Lung (tissue), 12 donors: Measurements from ENCODE around the gene DGKH. TPM values are rescaled to one million over a fixed set of nuclear protein-coding genes. Genes with fewer than 3 reads are reported as not detected.

Experiments used
- ATAC-seq: fragments of 200-7000 bp; cut with Tn5 transposase; one replicate; pipeline ENCODE4 v1.9.1; 2020; ENCODE audit warnings: moderate number of reproducible peaks; ENCODE audit not compliant: insufficient read depth, low FRiP score
- DNase-seq, 3 donors: peaks; one replicate each; pipeline ENCODE4 v3.0.0-alpha.2; 2013 to 2017
- H3K27ac ChIP-seq, 2 donors: one replicate each; pipeline ENCODE4 v1.5.1; 2013; ENCODE audit warnings: mild to moderate bottlenecking in 2 of 2, moderate library complexity in 2 of 2, control low read depth in 1 of 2, inconsistent platforms in 1 of 2, low read depth in 1 of 2, low read length in 1 of 2
- H3K27me3 ChIP-seq, 3 donors: one replicate each; pipeline ENCODE4 v1.5.1; 2013; ENCODE audit warnings: low read length in 2 of 3; ENCODE audit not compliant: control insufficient read depth in 3 of 3, insufficient read depth in 3 of 3
- H3K36me3 ChIP-seq, 4 donors: one replicate each; pipeline ENCODE4 v1.5.1; 2013; ENCODE audit warnings: low read length in 4 of 4, mild to moderate bottlenecking in 1 of 4, moderate library complexity in 1 of 4; ENCODE audit not compliant: control insufficient read depth in 4 of 4, insufficient read depth in 4 of 4
- H3K4me1 ChIP-seq, 5 donors: one replicate each; pipeline ENCODE4 v1.5.1; 2013; ENCODE audit warnings: low read length in 5 of 5, mild to moderate bottlenecking in 2 of 5, moderate library complexity in 1 of 5; ENCODE audit not compliant: control insufficient read depth in 5 of 5, insufficient read depth in 5 of 5
- H3K4me3 ChIP-seq: one replicate; pipeline ENCODE4 v1.5.1; 2013; ENCODE audit warnings: mild to moderate bottlenecking, control low read depth, moderate library complexity
- H3K9ac ChIP-seq, 2 donors: one replicate each; pipeline ENCODE4 v1.5.1; 2013; ENCODE audit warnings: low read length in 2 of 2, control low read depth in 1 of 2; ENCODE audit not compliant: insufficient read depth in 1 of 2
- H3K9me3 ChIP-seq, 4 donors: one replicate each; pipeline ENCODE4 v1.5.1; 2013; ENCODE audit warnings: low read length in 3 of 4, mild to moderate bottlenecking in 1 of 4, moderate library complexity in 1 of 4; ENCODE audit not compliant: control insufficient read depth in 4 of 4, insufficient read depth in 3 of 4
- WGBS, 2 donors: extraction: QIAGEN DNeasy Blood & Tissue Kit; methylation state at CpG; one replicate each; pipeline ENCODE4 v1.1.7; 2013; 5-methylcytosine and 5-hydroxymethylcytosine counted together
- polyA plus RNA-seq, 2 donors: library from polyadenylated mRNA; stranded (reverse); fragments of 200-250 nt; gene quantifications; one replicate each; pipeline ENCODE4 v1.2.1, GENCODE V29; 2013
- total RNA-seq, 2 donors: library from RNA; depleted of rRNA in 1 of 2; stranded (reverse); fragments of >200 nt in 1 of 2; gene quantifications; one replicate each; pipeline ENCODE4 v1.2.1, GENCODE V29; 2014 to 2021
- TF ChIP-seq, protein P1 (sequence below): IDR thresholded peaks from 2 replicates; pipeline ENCODE4 v1.5.1; 2012; ENCODE audit warnings: mild to moderate bottlenecking; ENCODE audit errors: control extremely low read depth, extremely low read depth
- donor health status: control.
- donor health status: control.
- donor health status: Bipolar disorder and iron deficiency.
- donor health status: healthy.
- donor health status: DM: yes; HTN: yes; CAD: no.

The DGKH gene
- total and polyA plus RNA-seq, 4 donors = 2.2 to 33.1 (median 11.4) TPM

DNA sequence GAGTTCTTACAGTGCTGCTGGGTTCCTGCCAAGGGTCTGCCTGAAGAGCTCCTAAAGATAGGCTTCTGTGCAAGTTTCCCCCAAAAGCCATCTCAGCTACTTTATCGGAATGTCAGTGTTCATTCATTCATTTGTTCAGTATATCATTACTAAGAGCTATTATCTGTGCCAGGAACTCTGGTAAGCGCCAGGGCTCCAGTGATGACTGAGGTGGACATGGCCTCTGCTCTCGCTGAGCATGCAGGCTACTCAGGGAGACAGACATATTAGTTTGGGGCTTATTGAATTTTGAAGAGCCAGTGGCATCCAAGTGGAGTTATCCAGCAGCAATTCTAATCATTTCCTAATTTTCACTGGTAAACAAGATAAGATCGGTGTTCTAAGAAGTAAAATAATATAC lies 65.8 kb downstream of the DGKH start:
- DNase-seq = no peak
- WGBS, 2 donors = 60 to 67% methylated on average over 4 of the region's 4 CpGs
- TF ChIP-seq, protein P1, sequence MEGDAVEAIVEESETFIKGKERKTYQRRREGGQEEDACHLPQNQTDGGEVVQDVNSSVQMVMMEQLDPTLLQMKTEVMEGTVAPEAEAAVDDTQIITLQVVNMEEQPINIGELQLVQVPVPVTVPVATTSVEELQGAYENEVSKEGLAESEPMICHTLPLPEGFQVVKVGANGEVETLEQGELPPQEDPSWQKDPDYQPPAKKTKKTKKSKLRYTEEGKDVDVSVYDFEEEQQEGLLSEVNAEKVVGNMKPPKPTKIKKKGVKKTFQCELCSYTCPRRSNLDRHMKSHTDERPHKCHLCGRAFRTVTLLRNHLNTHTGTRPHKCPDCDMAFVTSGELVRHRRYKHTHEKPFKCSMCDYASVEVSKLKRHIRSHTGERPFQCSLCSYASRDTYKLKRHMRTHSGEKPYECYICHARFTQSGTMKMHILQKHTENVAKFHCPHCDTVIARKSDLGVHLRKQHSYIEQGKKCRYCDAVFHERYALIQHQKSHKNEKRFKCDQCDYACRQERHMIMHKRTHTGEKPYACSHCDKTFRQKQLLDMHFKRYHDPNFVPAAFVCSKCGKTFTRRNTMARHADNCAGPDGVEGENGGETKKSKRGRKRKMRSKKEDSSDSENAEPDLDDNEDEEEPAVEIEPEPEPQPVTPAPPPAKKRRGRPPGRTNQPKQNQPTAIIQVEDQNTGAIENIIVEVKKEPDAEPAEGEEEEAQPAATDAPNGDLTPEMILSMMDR = no peak
- no peaks in the 10 kb centered on the region for H3K9me3 ChIP-seq
- ATAC-seq = no peak
- H3K27ac ChIP-seq = no peak overlapping the region
- peaks cover 0 to 2% (median 0%) of the 10 kb centered on the region in 3 donors for H3K27me3 ChIP-seq
- H3K36me3 ChIP-seq = peaks cover 0 to 2% (median 0%) of the 10 kb centered on the region in 4 donors
- no peak overlapping the region for H3K4me3 ChIP-seq
- H3K4me1 ChIP-seq = peaks cover 0 to 10% (median 4%) of the 10 kb centered on the region in 5 donors
- no peak overlapping the region for H3K9ac ChIP-seq

DNA sequence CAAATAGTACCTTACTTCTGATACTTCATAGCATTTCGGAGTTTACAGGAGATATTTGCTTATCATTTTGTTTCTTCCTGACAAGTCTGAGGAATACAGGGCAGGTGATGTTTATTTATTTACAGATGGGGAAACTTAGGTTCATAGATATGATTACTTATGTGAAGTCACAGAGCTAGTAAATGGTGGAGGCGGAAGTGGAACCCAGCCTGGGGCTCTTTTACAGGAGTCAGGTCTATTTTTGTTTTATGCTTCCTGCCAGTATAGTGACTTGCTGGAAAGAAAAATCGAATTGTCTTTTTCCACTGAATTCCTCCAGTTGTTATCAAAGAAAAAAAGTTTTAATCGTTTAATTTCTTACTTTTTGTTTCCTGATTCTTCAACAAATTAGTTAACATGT lies 66.5 kb downstream of the DGKH start:
- H3K27me3 ChIP-seq = no peaks in the 10 kb centered on the region
- H3K9ac ChIP-seq = no peak overlapping the region
- TF ChIP-seq, protein P1 = no peak
- ATAC-seq = no peak
- H3K4me3 ChIP-seq = no peak overlapping the region
- H3K36me3 ChIP-seq = peaks cover 0 to 2% (median 0%) of the 10 kb centered on the region in 4 donors
- 66 to 71% methylated on average over 4 of the region's 4 CpGs for WGBS, 2 donors
- H3K27ac ChIP-seq = no peak overlapping the region
- H3K9me3 ChIP-seq = no peaks in the 10 kb centered on the region
- peaks cover 0 to 10% (median 4%) of the 10 kb centered on the region in 5 donors for H3K4me1 ChIP-seq
- DNase-seq = no peak

GRCh38 chr13:42116225-42116624 lies 67.8 kb downstream of the DGKH start:
- no peak for DNase-seq
- Histone ChIP-seq H3K4me1 (peaks cover 0 to 10% (median 0%) of the 10 kb centered on the region in 5 donors), H3K27ac (no peak overlapping the region), H3K9ac (no peak overlapping the region), H3K27me3 (no peaks in the 10 kb centered on the region), H3K4me3 (no peak overlapping the region), H3K36me3 (peaks cover 0 to 2% (median 0%) of the 10 kb centered on the region in 4 donors), H3K9me3 (no peaks in the 10 kb centered on the region)
- no peak for ATAC-seq
- 72 to 89% methylated on average over 2 of the region's 2 CpGs for WGBS, 2 donors
- TF ChIP-seq, protein P1 = no peak

DNA sequence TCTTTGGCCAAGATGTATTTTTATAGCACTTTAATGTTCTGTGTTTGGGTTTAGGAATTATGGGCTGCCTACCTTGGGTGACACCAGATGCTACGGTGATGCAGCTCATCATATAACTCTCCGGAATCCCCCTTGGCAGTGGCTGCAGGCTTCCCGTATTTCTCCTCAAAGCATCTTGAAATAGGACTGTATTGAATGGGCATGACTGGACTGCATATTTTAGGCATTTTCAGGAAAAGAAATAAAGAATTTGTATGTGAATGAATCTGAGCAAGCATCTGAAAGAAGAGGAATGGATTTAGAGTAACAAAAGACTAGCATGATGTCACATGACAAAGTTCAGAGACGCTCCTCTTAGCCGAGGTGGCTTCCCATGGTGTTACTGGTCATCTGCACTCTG lies 70.6 kb downstream of the DGKH start:
- Histone ChIP-seq H3K27ac (no peak overlapping the region), H3K9ac (no peak overlapping the region), H3K4me3 (no peak overlapping the region), H3K27me3 (no peaks in the 10 kb centered on the region), H3K4me1 (peaks cover 0 to 10% (median 0%) of the 10 kb centered on the region in 5 donors), H3K9me3 (no peaks in the 10 kb centered on the region), H3K36me3 (no peaks in the 10 kb centered on the region)
- 93 to 94% methylated on average over 5 of the region's 5 CpGs for WGBS, 2 donors
- ATAC-seq (no peak), DNase-seq (no peak)
- TF ChIP-seq, protein P1 = no peak
